K562 (cell line): ENCODE measurements around the gene WWOX. TPM values are rescaled to one million over a fixed set of nuclear protein-coding genes. Genes with fewer than 3 reads are reported as not detected.

Experiments
- ATAC-seq: fragments of 200-7000 bp; cut with Tn5 transposase; 3 replicates; pipeline ENCODE4 v1.9.1; 2020; ENCODE audit warnings: moderate library complexity
- BruUV-seq: library from RNA; stranded (reverse); fragments of 400-500 nt; replicated peaks from 2 replicates; lab custom pipeline; 2021; lab: Mats Ljungman, UMichigan
- CTCF ChIA-PET: fragments of 300-600 bp; formaldehyde crosslinking; extraction: SDS; loops from one replicate; lab custom pipeline; 2021; ENCODE audit warnings: low intra/inter-chr PET ratio; lab: Yijun Ruan, JAX
- POLR2A ChIA-PET: fragments of 300-600, 350-650 bp; sonication (Branson Sonifier 250); formaldehyde crosslinking; extraction: SDS; loops from one replicate; lab custom pipeline; 2021; ENCODE audit warnings: antibody characterized with exemption, inconsistent platforms; lab: Yijun Ruan, JAX
- DNase-seq, 4 experiments: peaks; one replicate each; pipeline versions ENCODE4 v3.0.0 to v3.0.0-alpha.2; 2011 to 2018; ENCODE audit warnings: low spot score in 3 of 4, mixed read lengths in 3 of 4; ENCODE audit errors: extremely low read depth in 1 of 4
- FAIRE-seq: peaks from 2 replicates; lab custom pipeline; 2011; peaks lifted over from hg19 to GRCh38; lab: Jason Lieb, UNC
- H2AFZ ChIP-seq: 2 replicates; pipeline ENCODE4 v1.6.0; 2011; ENCODE audit warnings: low read depth, low read length, control low read depth, inconsistent platforms
- H3K27ac ChIP-seq: fragments of 200-600 bp; 3 replicates; pipeline ENCODE4 v1.8.0; 2011; ENCODE audit warnings: low read depth, mild to moderate bottlenecking, control low read depth, inconsistent platforms, low read length, moderate library complexity, mixed read lengths; ENCODE audit errors: extremely low read depth
- H3K27me3 ChIP-seq, 2 experiments: fragments of 300-600 bp in 1 of 2; 2 replicates in 1 of 2; 3 replicates in 1 of 2; pipeline versions ENCODE4 v1.6.0 to v1.8.0; 2011; ENCODE audit warnings: inconsistent platforms in 2 of 2, low read length in 2 of 2, mild to moderate bottlenecking in 1 of 2, mixed read lengths in 1 of 2, moderate library complexity in 1 of 2; ENCODE audit not compliant: control insufficient read depth in 2 of 2, insufficient read depth in 2 of 2
- H3K36me3 ChIP-seq: fragments of 300-600 bp; 3 replicates; pipeline ENCODE4 v1.8.0; 2011; ENCODE audit warnings: mild to moderate bottlenecking, low read length, inconsistent platforms; ENCODE audit not compliant: control insufficient read depth, insufficient read depth
- H3K4me1 ChIP-seq, 2 experiments: fragments of 200-600 bp in 1 of 2; replicated peaks in 1 of 2; 2 replicates in 1 of 2; 3 replicates in 1 of 2; pipeline versions ENCODE4 v1.5.1 to v1.8.0; 2011; ENCODE audit warnings: inconsistent platforms in 2 of 2, low read length in 2 of 2, mild to moderate bottlenecking in 1 of 2, mixed read lengths in 1 of 2, moderate library complexity in 1 of 2; ENCODE audit not compliant: control insufficient read depth in 2 of 2, insufficient read depth in 2 of 2
- H3K4me2 ChIP-seq: 2 replicates; pipeline ENCODE4 v1.6.1; 2011; ENCODE audit warnings: low read length, control low read depth, inconsistent platforms, mixed read lengths; ENCODE audit not compliant: insufficient read depth
- H3K4me3 ChIP-seq: fragments of 200-600 bp; sonication (generic), shearing (Covaris generic); 2 replicates; pipeline ENCODE4 v1.5.1; 2016; ENCODE audit warnings: control low read depth, inconsistent platforms
- H3K79me2 ChIP-seq: fragments of 200-600 bp; 3 replicates; pipeline ENCODE4 v1.8.0; 2011; ENCODE audit warnings: low read length, inconsistent platforms; ENCODE audit not compliant: control insufficient read depth, insufficient read depth
- H3K9ac ChIP-seq, 2 experiments: 2 replicates each; pipeline versions ENCODE4 v1.6.0 to v1.6.1; 2011; ENCODE audit warnings: low read depth in 2 of 2, low read length in 2 of 2, control low read depth in 1 of 2, inconsistent platforms in 1 of 2, mild to moderate bottlenecking in 1 of 2, mixed read lengths in 1 of 2; ENCODE audit not compliant: insufficient read depth in 1 of 2
- H3K9me1 ChIP-seq: one replicate; pipeline ENCODE4 v1.6.0; 2011; ENCODE audit warnings: inconsistent platforms, mild to moderate bottlenecking, low read length, moderate library complexity; ENCODE audit not compliant: control insufficient read depth, insufficient read depth
- H3K9me3 ChIP-seq: replicated peaks from 2 replicates; pipeline ENCODE4 v1.5.1; 2011; ENCODE audit warnings: low read depth, low read length, inconsistent platforms; ENCODE audit not compliant: control insufficient read depth, insufficient read depth
- H4K20me1 ChIP-seq: replicated peaks from 2 replicates; pipeline ENCODE4 v1.6.1; 2011; ENCODE audit warnings: low read length, inconsistent platforms, mixed read lengths; ENCODE audit not compliant: control insufficient read depth, insufficient read depth
- DACH1 ChIP-seq: fragments of 450-650 bp; IDR thresholded peaks from 2 replicates; pipeline ENCODE4 v1.6.1; 2018; ENCODE audit not compliant: partially characterized antibody
- WGBS: fragments of 100-300 bp; shearing (Covaris generic); methylation state at CpG from one replicate; pipeline ENCODE4 v1.1.6; 2016; ENCODE audit warnings: low coverage, mixed read lengths; ENCODE audit not compliant: insufficient coverage; ENCODE audit errors: missing lambda C conversion rate; 5-methylcytosine and 5-hydroxymethylcytosine counted together
- in situ Hi-C: fragments of 300-500 bp; cut with MboI; formaldehyde crosslinking; loops from 4 replicates; pipeline ENCODE4 v1.15.0; 2018; ENCODE audit warnings: inconsistent platforms, mixed read lengths
- intact Hi-C: fragments of 100-400 bp; cut with micrococcal nuclease; formaldehyde crosslinking; loops from 2 replicates; pipeline ENCODE4 v1.14.2; 2022
- polyA plus RNA-seq, 8 experiments: library from polyadenylated mRNA; depleted of rRNA in 4 of 8; stranded (reverse) in 5 of 8; unstranded in 3 of 8; fragments of >200 nt; fragmentation: Nextera tagmentation in 2 of 8; fragmentation: Illumina TruSeq in 1 of 8; extraction: Ambion mirVana in 2 of 8; extraction: Trizol in 1 of 8; gene quantifications; 2 replicates each; pipeline versions ENCODE4 v1.2.1 to v1.2.3, GENCODE V29; 2011 to 2014; ENCODE audit warnings: inconsistent platforms in 1 of 8, missing spikeins in 1 of 8
- total RNA-seq, 7 experiments: library from RNA; depleted of rRNA in 6 of 7; stranded (reverse); fragments of >200 nt in 6 of 7; fragmentation: Illumina TruSeq in 2 of 7; extraction: Trizol in 2 of 7; gene quantifications; 2 replicates each; pipeline versions ENCODE4 v1.2.1 to v1.2.3, GENCODE V29; 2011 to 2021; ENCODE audit warnings: low replicate concordance in 1 of 7
- TF ChIP-seq, protein P1 (sequence below): sonication (generic); formaldehyde crosslinking; IDR thresholded peaks from 2 replicates; pipeline ENCODE4 v1.8.0; 2023; ENCODE audit warnings: mild to moderate bottlenecking, missing genetic modification reagents

Gene WWOX
- total and polyA plus RNA-seq, 9 of the 15 experiments (the other 6 are each of a cell fraction or from before 2014, with no cell fraction given) = 1.6 to 22.7 (median 8.1) TPM

DNA sequence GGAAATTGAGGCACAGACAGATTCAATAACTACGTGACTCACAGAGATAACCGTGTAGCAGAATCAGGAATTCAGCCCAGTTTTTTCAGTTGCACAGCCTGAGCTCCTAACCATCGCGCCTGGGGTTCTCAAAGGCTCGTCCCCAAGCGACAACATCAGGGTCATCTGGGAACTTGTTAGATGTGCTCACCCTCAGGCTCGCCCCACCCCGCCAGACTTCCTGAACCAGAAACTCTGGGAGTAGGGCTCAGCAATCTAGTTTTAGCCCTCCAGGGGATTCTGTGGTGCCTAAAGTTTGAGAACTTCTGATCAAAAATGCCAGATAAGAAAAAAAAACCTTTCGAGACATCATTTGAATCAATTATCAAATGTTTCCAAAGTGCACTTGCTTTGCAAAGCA, 559.8 kb downstream of the WWOX start:
- TF ChIP-seq, protein P1, sequence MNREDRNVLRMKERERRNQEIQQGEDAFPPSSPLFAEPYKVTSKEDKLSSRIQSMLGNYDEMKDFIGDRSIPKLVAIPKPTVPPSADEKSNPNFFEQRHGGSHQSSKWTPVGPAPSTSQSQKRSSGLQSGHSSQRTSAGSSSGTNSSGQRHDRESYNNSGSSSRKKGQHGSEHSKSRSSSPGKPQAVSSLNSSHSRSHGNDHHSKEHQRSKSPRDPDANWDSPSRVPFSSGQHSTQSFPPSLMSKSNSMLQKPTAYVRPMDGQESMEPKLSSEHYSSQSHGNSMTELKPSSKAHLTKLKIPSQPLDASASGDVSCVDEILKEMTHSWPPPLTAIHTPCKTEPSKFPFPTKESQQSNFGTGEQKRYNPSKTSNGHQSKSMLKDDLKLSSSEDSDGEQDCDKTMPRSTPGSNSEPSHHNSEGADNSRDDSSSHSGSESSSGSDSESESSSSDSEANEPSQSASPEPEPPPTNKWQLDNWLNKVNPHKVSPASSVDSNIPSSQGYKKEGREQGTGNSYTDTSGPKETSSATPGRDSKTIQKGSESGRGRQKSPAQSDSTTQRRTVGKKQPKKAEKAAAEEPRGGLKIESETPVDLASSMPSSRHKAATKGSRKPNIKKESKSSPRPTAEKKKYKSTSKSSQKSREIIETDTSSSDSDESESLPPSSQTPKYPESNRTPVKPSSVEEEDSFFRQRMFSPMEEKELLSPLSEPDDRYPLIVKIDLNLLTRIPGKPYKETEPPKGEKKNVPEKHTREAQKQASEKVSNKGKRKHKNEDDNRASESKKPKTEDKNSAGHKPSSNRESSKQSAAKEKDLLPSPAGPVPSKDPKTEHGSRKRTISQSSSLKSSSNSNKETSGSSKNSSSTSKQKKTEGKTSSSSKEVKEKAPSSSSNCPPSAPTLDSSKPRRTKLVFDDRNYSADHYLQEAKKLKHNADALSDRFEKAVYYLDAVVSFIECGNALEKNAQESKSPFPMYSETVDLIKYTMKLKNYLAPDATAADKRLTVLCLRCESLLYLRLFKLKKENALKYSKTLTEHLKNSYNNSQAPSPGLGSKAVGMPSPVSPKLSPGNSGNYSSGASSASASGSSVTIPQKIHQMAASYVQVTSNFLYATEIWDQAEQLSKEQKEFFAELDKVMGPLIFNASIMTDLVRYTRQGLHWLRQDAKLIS (CRISPR knock-in tag) = no peak
- no peak for TF ChIP-seq DACH1
- Histone ChIP-seq H3K27me3 (peaks cover 3 to 32% of the 10 kb centered on the region in 2 experiments; a peak in 4 of 5 replicates), H3K27ac (no peak overlapping the region), H3K4me1 (no peaks in the 10 kb centered on the region), H3K4me3 (no peak overlapping the region), H3K4me2 (no peak overlapping the region), H2AFZ (no peak overlapping the region), H4K20me1 (no peaks in the 10 kb centered on the region), H3K9me1 (no peaks in the 10 kb centered on the region), H3K9me3 (no peaks in the 10 kb centered on the region), H3K36me3 (no peaks in the 10 kb centered on the region), H3K9ac (no peak overlapping the region), H3K79me2 (no peaks in the 10 kb centered on the region)
- intact Hi-C loops = no loop called here
- under 1% methylated on average over 9 of the region's 9 CpGs for WGBS
- no TSS peak for BruUV-seq
- ChIA-PET CTCF (no interaction called here), POLR2A (no interaction called here)
- DNase-seq = no peak
- FAIRE-seq = peak; percentile 44
- in situ Hi-C loops = no loop called here
- ATAC-seq = no peak
